HG03025 (cell line): ENCODE measurements around the gene IFT172.
"Not testable (repeated sequence)": the region's sequence is repeated elsewhere in the genome, so short reads cannot be mapped to it uniquely, and the experiment has no call there.

Experiments
- ATAC-seq: cut with Tn5 transposase; IDR thresholded peaks from one replicate; pipeline ENCODE4 v1.9.1; 2021; ENCODE audit warnings: mild to moderate bottlenecking, moderate library complexity; ENCODE audit not compliant: unreplicated experiment, low FRiP score

Gene IFT172

DNA sequence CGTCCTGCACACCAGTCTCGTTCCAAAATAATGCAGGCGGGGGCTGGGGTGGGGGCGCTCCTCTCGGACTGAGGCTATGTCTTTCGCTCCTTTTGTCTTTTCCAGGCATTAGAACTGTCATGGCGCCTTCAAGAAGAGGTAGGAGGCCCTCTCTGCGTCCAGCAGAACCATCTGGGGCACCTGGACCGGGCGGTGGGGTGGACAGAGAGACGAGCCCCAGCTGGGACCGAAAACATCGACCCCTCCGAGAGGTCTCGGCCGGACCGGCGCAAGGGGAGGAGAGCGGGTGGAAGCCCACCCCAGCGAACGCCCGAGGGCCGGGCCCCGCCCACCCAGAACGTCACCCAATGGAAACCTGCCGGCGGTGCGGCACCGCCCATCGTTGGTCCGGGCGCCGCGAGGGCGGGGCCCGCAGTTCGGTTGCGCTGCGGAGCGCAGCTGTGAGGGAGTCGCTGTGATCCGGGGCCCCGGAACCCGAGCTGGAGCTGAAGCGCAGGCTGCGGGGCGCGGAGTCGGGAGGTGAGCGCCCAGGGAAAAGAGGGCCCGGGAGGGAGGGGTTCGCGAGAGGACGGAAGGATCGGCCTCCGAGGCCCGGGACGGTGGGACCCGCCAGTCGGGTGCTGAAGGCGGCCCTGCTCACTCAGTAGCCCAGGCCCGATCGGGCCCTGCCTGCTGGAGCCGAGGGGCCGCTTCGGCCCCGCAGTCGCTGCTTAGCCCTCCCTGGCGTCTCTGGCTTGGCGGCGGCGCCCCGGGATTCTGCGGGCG is 61.1 kb downstream of the IFT172 start, which contains the start of gene NRBP1:
NRBP1 (plus strand) TSS at position 419 of the 765 bp plus-strand sequence. CDS start 4,643 bp downstream, outside the sequence.
- peak; percentile 89 for ATAC-seq

DNA sequence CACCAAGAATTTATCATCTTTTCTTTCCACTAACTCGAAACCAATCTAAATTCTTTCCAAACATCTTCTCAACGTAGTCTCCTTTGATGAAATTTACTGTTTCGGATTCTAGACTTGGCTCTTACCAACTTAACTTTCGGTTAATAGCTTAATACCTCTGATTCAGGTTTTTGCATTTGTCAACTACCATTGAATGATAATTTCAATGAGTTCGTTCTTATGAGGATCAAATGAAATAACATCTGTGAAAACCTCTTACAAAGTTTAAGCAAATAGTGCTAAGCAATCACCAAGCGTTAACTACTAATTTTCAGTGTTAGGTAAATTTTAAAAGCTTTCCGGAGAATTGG is 61.7 kb downstream of the IFT172 start:
- ATAC-seq: no peak

DNA sequence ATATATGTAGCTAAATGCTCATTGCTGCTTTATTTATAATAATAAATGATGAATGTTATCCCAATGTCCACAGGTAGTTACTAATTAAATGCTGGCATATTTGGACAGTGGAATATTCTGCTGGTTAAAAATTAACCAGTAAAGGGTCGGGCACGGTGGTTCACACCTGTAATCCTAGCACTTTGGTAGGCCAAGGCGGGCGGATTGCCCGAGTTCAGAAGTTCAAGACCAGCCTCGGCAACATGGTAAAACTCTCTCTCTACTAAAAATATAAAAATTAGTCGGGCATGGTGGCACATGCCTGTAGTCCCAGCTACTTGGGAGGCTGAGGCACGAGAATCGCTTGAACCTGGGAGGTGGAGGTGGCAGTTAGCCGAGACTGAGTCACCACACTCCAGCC is 64.5 kb downstream of the IFT172 start:
- ATAC-seq: not testable (repeated sequence)

DNA sequence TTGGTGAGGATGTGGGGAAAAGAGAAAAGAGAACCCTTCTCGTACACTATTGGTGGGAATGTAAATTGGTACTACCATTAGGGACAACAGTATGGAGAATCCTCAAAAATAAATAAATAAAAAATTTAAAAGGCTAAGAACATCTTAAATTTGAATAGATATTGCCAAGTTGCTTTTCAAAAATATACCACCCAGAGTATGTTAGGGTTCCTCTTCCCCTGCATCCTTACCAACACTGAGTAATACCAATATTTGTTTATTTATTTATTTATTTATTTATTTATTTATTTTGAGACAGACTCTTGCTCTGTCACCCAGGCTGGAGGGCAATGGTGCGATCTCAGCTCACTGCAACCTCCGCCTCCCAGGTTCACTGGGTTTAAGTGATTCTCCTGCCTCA is 66.6 kb downstream of the IFT172 start:
- ATAC-seq: no peak

DNA sequence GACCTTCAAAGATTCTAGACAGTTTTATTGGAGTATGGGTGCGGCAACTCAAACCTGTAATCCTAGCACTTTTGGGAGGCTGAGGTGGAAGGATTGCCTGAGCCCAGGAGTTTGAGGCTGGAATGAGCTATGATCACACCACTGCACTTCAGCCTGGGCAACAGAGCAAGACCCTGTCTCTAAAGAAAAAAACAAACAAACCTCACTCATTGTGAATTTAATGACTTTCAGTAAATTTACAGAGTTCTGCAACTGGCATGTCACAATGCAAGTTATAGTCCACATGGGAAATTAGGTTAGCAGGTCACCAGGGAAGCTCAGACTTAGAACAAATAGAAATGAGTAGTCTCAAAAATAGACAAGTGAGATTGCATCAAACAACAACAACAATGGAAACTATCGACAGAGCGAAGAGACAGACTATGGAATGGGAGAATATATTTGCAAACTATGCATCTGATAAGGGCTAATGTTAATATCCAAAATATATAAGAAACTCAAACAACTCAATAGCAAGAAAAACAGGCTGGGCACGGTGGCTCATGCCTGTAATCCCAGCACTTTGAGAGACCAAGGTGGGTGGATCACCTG is 67.8 kb downstream of the IFT172 start:
- no peak for ATAC-seq

DNA sequence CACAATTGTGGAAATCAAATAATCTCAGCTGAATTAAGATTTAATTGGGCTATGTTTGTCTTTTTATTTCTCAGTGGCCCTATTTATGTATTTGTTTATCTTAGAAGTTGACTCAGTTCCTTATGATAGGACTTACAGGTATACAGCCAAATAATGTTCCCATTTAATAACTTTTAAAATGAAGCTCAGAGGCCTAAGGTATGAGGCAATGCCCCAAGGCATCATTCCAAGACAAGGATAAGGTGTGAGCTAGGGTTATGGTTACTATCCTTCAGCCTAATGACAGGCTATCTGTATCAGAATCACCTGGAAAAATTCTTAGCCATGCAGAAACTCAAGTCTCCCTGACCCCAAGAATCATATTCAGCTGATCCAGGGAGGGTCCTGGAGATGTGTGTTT is 68.5 kb downstream of the IFT172 start:
- ATAC-seq: no peak

DNA sequence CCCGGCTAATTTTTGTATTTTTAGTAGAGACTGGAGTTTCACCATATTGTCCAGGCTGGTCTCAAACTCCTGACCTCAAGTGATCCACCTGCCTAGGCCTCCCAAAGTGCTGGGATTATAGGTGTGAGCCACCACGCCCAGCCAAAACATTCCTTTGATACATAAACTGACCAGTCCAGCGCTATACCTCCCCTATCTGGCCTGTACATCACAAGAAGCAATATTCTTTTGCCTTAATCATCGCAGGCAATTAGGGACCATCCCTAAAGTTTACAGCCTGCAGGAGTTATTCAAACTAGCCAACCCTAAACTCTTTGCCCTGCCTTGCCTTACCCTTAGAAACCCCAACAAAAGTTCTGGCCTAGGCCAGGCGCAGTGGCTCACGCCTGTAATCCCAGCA is 73.4 kb downstream of the IFT172 start:
- ATAC-seq: no peak

DNA sequence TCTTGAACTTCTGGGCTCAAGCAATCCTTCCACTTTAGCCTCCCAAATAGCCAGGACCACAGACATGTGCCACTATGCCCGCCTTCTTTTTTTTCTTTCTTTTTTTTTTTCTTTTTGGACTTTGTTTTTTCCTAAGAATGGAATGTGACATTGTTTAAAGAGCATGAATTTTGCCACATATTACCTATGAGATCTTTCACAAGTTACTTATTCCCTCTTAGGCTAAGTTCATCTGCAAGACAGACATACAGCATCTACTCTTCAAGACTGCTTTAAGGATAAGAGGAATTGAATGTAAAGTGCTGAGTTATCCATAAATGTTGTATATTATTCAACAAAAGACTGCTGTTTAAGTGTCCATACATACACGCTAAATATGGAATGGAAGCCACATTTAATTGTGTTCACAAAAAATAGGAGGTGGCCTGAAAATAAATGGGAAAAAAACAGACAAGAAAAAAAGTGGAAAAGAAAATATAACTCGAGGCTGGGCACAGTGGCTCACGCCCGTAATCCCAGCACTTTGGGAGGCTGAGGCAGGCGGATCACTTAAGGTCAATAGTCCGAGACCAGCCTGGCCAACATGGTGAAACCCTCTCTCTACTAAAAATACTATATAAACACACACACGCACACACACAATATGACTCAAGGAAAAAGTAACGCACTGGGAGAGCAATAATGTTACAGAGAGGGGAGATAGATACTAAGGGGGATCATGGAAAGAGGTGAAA is 77.0 kb downstream of the IFT172 start:
- no peak for ATAC-seq

DNA sequence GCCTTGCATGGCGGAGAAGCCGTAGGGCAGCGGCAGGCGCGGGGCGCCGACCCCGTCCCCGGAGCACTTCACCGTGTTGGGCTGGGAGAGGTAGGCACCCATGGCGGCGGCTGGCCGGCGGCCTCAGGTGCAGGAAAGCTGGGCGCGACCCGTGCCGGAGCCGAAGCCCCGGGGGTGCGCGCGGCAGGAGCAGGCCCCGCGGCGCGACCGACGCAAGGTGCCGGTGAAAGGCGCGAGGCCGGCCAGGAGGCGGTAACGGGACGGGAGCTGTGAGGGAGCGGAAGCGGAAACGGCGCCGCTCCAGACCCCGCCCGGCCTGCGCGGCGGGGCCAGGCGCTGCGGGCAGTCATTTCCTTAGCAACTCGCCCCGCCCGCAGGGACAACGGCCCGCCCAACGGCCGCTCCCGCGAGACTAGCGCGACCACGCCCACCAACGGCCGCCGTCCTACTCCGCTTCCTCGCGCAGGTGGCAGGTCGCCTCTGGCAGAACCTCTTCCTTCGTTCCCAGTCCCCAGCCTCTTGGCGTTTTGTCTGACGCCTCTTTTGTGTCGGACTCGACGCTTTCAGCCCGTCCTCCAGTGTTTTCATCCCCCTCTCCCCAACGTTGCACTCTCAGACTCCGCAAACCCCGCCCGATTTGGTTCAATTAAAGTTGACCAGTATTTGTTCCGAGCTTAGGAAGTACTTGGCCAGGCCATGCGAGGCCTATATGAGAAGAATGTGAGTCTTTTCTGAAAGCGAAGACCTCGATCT is 80.0 kb downstream of the IFT172 start, which contains the start of gene PPM1G:
PPM1G (minus strand) TSS at position 271 of the 753 bp plus-strand sequence; CDS start at position 102, 169 bp downstream.
- ATAC-seq: peak; percentile 80

DNA sequence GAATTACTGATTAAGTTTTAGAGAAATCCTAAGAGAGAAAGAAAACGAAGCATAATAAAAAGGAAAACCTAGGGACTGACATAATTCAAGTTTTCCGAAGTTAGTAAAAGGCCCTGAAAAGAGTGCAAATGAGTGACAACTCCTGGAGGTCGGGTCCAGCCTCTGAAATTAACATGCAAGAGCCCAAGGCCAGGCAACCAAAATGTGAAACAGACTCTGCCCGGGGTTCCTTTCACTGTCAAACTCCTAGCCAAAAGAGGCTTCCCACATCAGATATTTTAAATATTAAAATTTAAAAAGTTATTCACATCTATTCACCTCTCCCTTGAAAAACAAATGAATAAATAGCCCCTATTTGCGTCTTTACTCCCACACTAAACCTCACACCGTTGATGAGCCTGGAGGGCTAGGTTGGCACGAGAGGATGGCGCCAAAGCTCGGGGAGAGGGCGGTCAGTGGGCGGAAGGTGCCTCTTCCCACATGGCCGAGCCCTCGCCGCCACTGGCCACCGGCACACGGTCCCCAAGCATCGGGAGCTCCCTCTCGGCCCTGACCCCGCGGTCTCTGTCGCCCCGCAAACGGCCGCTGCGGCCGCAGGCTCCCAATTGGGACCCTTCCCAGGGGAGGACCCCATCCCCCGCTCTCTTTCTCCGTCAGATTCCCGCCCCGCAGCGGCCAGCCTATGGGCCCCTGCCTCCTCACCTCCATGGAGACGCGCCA is 80.8 kb downstream of the IFT172 start:
- ATAC-seq: peak; percentile 32

DNA sequence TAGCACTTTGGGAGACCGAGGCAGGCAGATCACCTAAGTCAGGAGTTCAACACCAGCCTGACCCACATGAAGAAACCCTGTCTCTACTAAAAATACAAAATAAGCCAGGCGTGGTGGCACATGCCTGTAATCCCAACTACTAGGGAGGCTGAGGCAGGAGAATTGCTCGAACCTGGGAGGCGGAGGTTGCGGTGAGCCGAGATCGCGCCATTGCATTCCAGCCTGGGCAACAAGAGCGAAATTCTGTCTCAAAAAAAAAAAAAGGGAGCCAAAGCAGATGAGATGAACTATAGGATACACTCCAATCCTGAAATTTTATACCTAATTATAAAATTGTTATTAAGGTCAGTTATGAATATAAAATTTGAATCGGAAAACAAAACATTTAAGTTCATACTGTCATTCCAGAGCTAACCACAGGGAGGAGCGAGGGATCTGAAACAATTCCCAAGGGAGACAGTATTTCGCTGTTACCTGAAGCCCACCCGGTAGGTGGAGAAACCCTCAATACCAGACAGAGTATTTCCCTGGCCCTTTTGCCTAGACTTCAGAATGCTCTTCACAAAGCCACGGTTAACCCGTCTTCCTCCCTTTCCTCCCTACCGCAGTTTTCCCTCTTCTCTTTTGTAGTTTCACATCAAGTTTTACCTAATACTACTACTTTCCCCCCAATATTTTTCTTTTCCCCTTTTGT is 81.6 kb downstream of the IFT172 start:
- ATAC-seq: no peak

DNA sequence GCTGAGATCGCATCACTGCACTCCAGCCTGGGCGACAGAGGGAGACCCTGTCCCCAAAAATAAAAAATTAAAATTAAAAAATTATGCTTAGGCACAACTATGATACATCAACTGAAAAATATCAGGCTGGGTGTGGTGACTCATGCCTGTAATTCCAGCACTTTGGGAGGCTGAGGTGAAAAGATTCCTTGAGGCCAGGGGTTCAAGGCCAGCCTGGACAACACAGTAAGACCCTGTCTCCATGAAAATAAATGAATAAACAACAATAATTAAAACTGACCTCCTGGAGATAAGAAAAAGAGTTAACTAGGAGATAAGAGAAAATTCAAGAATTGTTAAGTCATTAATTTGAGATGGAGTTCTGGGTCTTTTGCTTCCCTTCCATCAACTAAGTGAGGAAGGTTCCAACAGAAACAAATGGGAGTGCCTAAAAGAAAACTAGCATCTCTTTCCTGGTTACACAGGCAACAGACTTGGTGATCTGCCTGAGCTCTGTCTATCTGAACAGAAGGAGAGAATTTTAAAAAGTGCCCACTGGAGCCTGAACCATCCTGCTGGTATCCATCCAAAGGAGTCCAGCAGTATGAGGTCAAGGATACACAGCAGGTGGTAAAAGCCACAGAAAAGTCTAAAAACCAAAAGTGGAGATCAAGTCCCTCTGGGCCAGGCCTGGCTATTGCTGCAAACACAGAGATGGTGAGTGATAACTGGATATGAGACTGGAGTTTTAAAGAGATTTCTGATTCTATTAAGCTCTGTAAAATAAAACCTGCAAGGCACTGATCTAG is 89.0 kb downstream of the IFT172 start:
- ATAC-seq: no peak

DNA sequence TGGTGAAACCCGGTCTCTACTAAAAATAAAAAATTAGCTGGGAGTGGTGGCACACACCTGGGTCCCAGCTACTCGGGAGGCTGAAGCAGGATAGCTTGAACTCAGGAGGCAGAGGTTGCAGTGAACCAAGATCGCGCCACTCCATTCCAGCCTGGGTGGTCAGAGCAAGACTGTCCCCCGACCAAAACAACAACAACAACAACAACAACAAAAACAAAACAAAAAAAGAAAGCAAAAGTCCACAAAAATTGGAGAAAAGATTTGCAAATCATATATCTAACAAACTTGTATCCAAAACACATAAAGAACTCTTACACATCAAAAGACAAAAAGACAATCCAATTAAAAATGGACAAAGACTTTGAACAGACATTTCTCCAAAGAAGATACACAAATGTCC is 90.6 kb downstream of the IFT172 start:
- no peak for ATAC-seq
